Omental fat pad (tissue), 4 donors: ENCODE results near the gene SENP1. TPM values are rescaled to one million over a fixed set of nuclear protein-coding genes. Genes with fewer than 3 reads are reported as not detected.

Experiments
- ATAC-seq: fragments of 150-250 bp; one replicate; pipeline ENCODE4 v1.9.1; 2016; ENCODE audit warnings: mild to moderate bottlenecking, moderate library complexity; ENCODE audit not compliant: low FRiP score
- DNase-seq: peaks from one replicate; pipeline ENCODE4 v3.0.0-alpha.2; 2019; ENCODE audit warnings: low spot score
- CTCF ChIP-seq, 3 donors: fragments of 450-650 bp; IDR thresholded peaks; one replicate each; pipeline ENCODE4 v1.5.1; 2016 to 2017; ENCODE audit warnings: antibody characterized with exemption in 3 of 3, mild to moderate bottlenecking in 3 of 3, moderate library complexity in 2 of 3
- total RNA-seq, 4 donors: library from RNA; depleted of rRNA; stranded (reverse); fragments of >200 nt; gene quantifications; one replicate each; pipeline ENCODE4 v1.1.0, GENCODE V29; 2016

The SENP1 gene
- total RNA-seq, 4 donors from 2014 or later: 13.6 to 23.0 (median 18.2) TPM

- no peak for TF ChIP-seq CTCF (IDR thresholded peaks at IDR 0.05)
- DNase-seq (no peak), ATAC-seq (no peak)
Measured at GRCh38 chr12:48077111-48077510, 28.8 kb downstream of the SENP1 start.

- no peak for ATAC-seq
- DNase-seq: no peak
- no peak for TF ChIP-seq CTCF (IDR thresholded peaks at IDR 0.05)
Measured at GRCh38 chr12:48075832-48076231, 30.0 kb downstream of the SENP1 start.

- ATAC-seq (no peak), DNase-seq (no peak)
- TF ChIP-seq CTCF (IDR thresholded peaks at IDR 0.05): no peak
Measured at GRCh38 chr12:48074266-48074665, 31.6 kb downstream of the SENP1 start.

GRCh38 chr12:48072266-48072665 is 33.6 kb downstream of the SENP1 start:
- TF ChIP-seq CTCF (IDR thresholded peaks at IDR 0.05): no peak
- DNase-seq (no peak), ATAC-seq (no peak)

GRCh38 chr12:48071808-48072207 is 34.1 kb downstream of the SENP1 start:
- ATAC-seq: no peak
- DNase-seq: no peak
- TF ChIP-seq CTCF (IDR thresholded peaks at IDR 0.05): no peak

GRCh38 chr12:48070731-48071130 is 35.1 kb downstream of the SENP1 start:
- ATAC-seq (no peak), DNase-seq (no peak)
- no peak for TF ChIP-seq CTCF (IDR thresholded peaks at IDR 0.05)

- no peak for TF ChIP-seq CTCF (IDR thresholded peaks at IDR 0.05)
- ATAC-seq: no peak
- no peak for DNase-seq
Measured at GRCh38 chr12:48070033-48070432, 35.8 kb downstream of the SENP1 start.
